T-cell (primary cell): ENCODE measurements around the gene GABRG3. TPM values are rescaled to one million over a fixed set of nuclear protein-coding genes. Genes with fewer than 3 reads are reported as not detected.

Source experiments
- ATAC-seq, 4 experiments: fragments of 200-7000 bp in 3 of 4; fragments of 150-1000 bp in 1 of 4; cut with Tn5 transposase; replicated peaks in 1 of 4; 1 replicate in 3 of 4; 2 replicates in 1 of 4; pipeline ENCODE4 v1.10.0; 2021; ENCODE audit warnings: moderate library complexity in 3 of 4, mild to moderate bottlenecking in 2 of 4, moderate number of reproducible peaks in 1 of 4
- CTCF ChIA-PET, 2 donors: fragments of 300-600 bp; sonication (Branson Sonifier 250); formaldehyde crosslinking; loops; one replicate each; lab custom pipeline; 2022; ENCODE audit warnings: antibody characterized with exemption in 2 of 2; lab: Charles Lee
- POLR2A ChIA-PET, 2 donors: fragments of 300-600 bp; sonication (Branson Sonifier 250); formaldehyde crosslinking; loops; one replicate each; lab custom pipeline; 2022; ENCODE audit warnings: antibody characterized with exemption in 2 of 2; lab: Charles Lee
- DNase-seq, 35 experiments: peaks; one replicate each; pipeline versions ENCODE4 v3.0.0 to v3.0.0-alpha.2; 2013 to 2023
- H3K27ac ChIP-seq: one replicate; pipeline ENCODE4 v1.5.1; 2013; ENCODE audit warnings: low read length
- H3K27me3 ChIP-seq, 2 experiments: replicated peaks in 1 of 2; 1 replicate in 1 of 2; 2 replicates in 1 of 2; pipeline versions ENCODE4 v1.6.1 to v1.7.0; 2013; ENCODE audit warnings: low read length in 1 of 2, mixed read lengths in 1 of 2; ENCODE audit not compliant: control insufficient read depth in 2 of 2, insufficient read depth in 2 of 2; ENCODE audit errors: extremely low read depth in 1 of 2
- H3K36me3 ChIP-seq, 2 donors: 1 replicate in 1 of 2; 2 replicates in 1 of 2; pipeline versions ENCODE4 v1.6.1 to v1.7.0; 2013; ENCODE audit warnings: low read length in 1 of 2; ENCODE audit not compliant: control insufficient read depth in 2 of 2, insufficient read depth in 1 of 2; ENCODE audit errors: extremely low read depth in 1 of 2
- H3K4me1 ChIP-seq, 2 experiments: 1 replicate in 1 of 2; 2 replicates in 1 of 2; pipeline versions ENCODE4 v1.6.1 to v1.7.0; 2013; ENCODE audit warnings: low read length in 2 of 2, mixed read lengths in 1 of 2; ENCODE audit not compliant: insufficient read depth in 2 of 2, control insufficient read depth in 1 of 2; ENCODE audit errors: extremely low read depth in 1 of 2
- H3K4me3 ChIP-seq, 2 donors: 1 replicate in 1 of 2; 2 replicates in 1 of 2; pipeline versions ENCODE4 v1.5.1 to v1.7.0; 2013; ENCODE audit warnings: mild to moderate bottlenecking in 2 of 2, low read length in 1 of 2, moderate library complexity in 1 of 2; ENCODE audit not compliant: control insufficient read depth in 1 of 2; ENCODE audit errors: extremely low read depth in 1 of 2
- H3K9me3 ChIP-seq: 2 replicates; pipeline ENCODE4 v1.7.0; 2013
- H3K27ac Mint-ChIP-seq, 2 donors: one replicate each; pipeline ENCODE4 v1.8.0; 2020 to 2021; ENCODE audit warnings: mild to moderate bottlenecking in 2 of 2, mixed read lengths in 2 of 2
- H3K27me3 Mint-ChIP-seq, 2 donors: one replicate each; pipeline ENCODE4 v1.8.0; 2021 to 2022; ENCODE audit warnings: mixed read lengths in 2 of 2
- H3K36me3 Mint-ChIP-seq: one replicate; pipeline ENCODE4 v1.8.0; 2021; ENCODE audit warnings: mixed read lengths
- H3K4me1 Mint-ChIP-seq, 3 donors: one replicate each; pipeline ENCODE4 v1.8.0; 2020 to 2022; ENCODE audit warnings: mixed read lengths in 3 of 3, mild to moderate bottlenecking in 1 of 3
- H3K4me3 Mint-ChIP-seq, 3 donors: one replicate each; pipeline ENCODE4 v1.8.0; 2020 to 2022; ENCODE audit warnings: mild to moderate bottlenecking in 3 of 3, mixed read lengths in 3 of 3, moderate library complexity in 3 of 3
- H3K9me3 Mint-ChIP-seq, 3 donors: one replicate each; pipeline ENCODE4 v1.8.0; 2020 to 2022; ENCODE audit warnings: mixed read lengths in 3 of 3
- WGBS: methylation state at CpG from one replicate; pipeline ENCODE4 v1.1.5; 2013; ENCODE audit warnings: missing lambda C conversion rate; ENCODE audit not compliant: insufficient coverage; 5-methylcytosine and 5-hydroxymethylcytosine counted together
- total RNA-seq, 35 experiments: library from RNA in 6 of 35; stranded (reverse) in 6 of 35; fragments of 120-200 nt in 1 of 35; gene quantifications; one replicate each; pipeline versions ENCODE4 v1.2.1 to v1.2.4 and lab custom pipeline; 2013 to 2026

Gene GABRG3
- total RNA-seq, 5 donors from 2014 or later (not counting 1 experiment from before 2014, with no cell fraction given): not detected

DNA sequence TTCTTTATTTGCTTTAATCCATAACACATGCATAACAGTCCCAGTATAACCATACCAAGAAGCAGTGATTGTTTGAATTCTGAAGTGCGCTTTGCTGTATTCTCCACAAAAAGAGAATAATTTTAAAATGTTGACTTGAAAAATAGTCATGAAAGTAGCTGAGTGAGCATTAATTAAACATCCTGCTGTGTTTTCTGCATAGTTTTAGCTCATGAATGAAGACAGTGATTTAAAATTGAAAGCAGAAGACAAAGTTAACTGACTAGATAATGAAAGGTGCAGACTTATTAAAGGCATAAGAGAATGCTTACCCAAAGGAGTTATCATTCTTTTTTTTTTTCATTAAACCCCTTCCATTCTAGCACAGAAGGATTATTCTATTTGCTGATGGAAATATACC lies 143.5 kb downstream of the GABRG3 start:
- no peaks in the 10 kb centered on the region for H3K4me1 ChIP-seq
- ChIA-PET CTCF (no interaction called here), POLR2A (no interaction called here)
- H3K36me3 Mint-ChIP-seq: no peaks in the 10 kb centered on the region
- no peak overlapping the region for H3K4me3 ChIP-seq
- ATAC-seq (no peak), DNase-seq (no peak)
- no peak overlapping the region for H3K4me3 Mint-ChIP-seq
- H3K36me3 ChIP-seq: no peaks in the 10 kb centered on the region
- WGBS: no CpG with 5 or more reads among the region's 1 CpG
- H3K27ac Mint-ChIP-seq: no peak overlapping the region
- H3K9me3 ChIP-seq: no peaks in the 10 kb centered on the region
- no peaks in the 10 kb centered on the region for H3K27me3 Mint-ChIP-seq
- no peaks in the 10 kb centered on the region for H3K27me3 ChIP-seq
- no peaks in the 10 kb centered on the region for H3K4me1 Mint-ChIP-seq
- peaks cover 6 to 12% (median 11%) of the 10 kb centered on the region in 3 donors for H3K9me3 Mint-ChIP-seq
- no peak overlapping the region for H3K27ac ChIP-seq

DNA sequence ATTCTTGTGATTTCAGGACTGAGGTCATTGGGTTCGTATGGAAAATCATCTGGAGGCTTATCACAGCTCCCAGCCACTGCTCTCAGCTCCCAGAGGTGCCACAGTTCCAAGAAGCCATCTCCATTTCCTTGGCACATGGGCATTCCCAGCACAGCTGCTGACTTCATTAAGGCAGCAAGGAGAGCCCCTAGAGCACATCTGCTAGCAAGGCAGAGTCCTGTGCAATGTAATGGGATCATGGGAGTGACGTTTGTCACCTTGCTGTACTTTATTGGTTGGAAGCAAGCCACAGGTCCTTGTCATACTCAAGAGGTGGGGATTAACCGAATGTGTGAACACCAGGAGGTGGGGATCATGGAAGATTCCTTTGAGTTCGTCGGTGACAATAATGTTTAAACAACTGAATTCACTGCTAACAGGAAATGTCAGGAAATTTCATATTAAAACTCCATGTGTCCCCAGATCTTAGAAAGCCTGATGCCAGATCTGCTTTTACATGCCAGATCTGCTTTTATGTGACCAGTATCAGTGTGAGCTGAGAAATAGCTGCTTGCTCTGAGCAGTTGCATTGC lies 148.8 kb downstream of the GABRG3 start:
- H3K9me3 ChIP-seq: no peaks in the 10 kb centered on the region
- DNase-seq (no peak), ATAC-seq (no peak)
- H3K4me3 ChIP-seq: no peak overlapping the region
- H3K4me1 ChIP-seq: no peaks in the 10 kb centered on the region
- no peaks in the 10 kb centered on the region for H3K4me1 Mint-ChIP-seq
- H3K27ac ChIP-seq: no peak overlapping the region
- no peak overlapping the region for H3K4me3 Mint-ChIP-seq
- ChIA-PET CTCF (no interaction called here), POLR2A (no interaction called here)
- H3K36me3 Mint-ChIP-seq: no peaks in the 10 kb centered on the region
- no peak overlapping the region for H3K27ac Mint-ChIP-seq
- no peaks in the 10 kb centered on the region for H3K27me3 Mint-ChIP-seq
- no peaks in the 10 kb centered on the region for H3K36me3 ChIP-seq
- peaks cover 11 to 18% (median 14%) of the 10 kb centered on the region in 3 donors for H3K9me3 Mint-ChIP-seq
- 33% methylated on average over 1 of the region's 5 CpGs for WGBS
- no peaks in the 10 kb centered on the region for H3K27me3 ChIP-seq

DNA sequence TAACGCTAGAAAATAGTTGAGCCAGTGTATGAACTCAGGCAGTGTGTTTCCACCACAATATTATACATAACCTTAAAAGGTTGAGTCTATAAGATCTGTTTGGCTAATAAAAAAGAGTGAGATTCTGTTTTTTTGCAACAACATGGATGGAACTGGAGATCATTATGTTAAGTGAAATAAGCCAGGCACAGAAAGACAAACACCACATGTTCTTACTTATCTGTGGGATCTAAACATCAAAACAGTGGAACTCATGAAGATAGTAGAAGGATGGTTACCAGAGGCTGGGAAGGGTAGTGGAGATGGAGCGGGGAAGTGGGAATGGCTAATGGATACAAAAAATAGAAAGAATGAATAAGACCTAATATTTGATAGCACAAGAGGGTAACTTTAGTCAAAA lies 150.7 kb downstream of the GABRG3 start:
- WGBS: no CpG with 5 or more reads among the region's 2 CpGs
- H3K4me1 Mint-ChIP-seq: no peaks in the 10 kb centered on the region
- H3K4me1 ChIP-seq: no peaks in the 10 kb centered on the region
- H3K4me3 ChIP-seq: no peak overlapping the region
- H3K9me3 Mint-ChIP-seq: peaks cover 11 to 30% (median 13%) of the 10 kb centered on the region in 3 donors
- H3K27me3 Mint-ChIP-seq: no peaks in the 10 kb centered on the region
- H3K27ac ChIP-seq: no peak overlapping the region
- DNase-seq (no peak), ATAC-seq (no peak)
- no peaks in the 10 kb centered on the region for H3K36me3 ChIP-seq
- no peak overlapping the region for H3K27ac Mint-ChIP-seq
- H3K9me3 ChIP-seq: no peaks in the 10 kb centered on the region
- H3K27me3 ChIP-seq: no peaks in the 10 kb centered on the region
- ChIA-PET CTCF (no interaction called here), POLR2A (no interaction called here)
- no peak overlapping the region for H3K4me3 Mint-ChIP-seq
- H3K36me3 Mint-ChIP-seq: no peaks in the 10 kb centered on the region

DNA sequence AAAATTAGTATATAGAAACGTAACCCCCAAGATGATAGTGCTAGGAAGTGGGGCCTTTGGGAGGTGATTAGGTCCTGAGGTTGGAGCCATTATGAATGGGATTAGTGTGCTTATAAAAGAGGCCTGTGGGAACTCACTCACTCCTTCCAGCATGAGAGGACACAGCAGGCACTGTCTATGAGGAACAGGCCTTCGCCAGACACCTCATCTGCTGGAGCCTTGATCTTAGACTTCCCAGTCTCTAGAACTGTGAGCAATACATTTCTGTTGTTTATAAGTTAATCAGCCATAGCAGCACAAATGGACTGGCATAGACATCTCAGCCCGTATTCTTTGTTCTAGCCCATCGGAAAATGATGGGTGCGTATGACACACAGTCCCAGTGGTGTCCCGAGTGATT lies 152.3 kb downstream of the GABRG3 start:
- 100% methylated on average over 1 of the region's 6 CpGs for WGBS
- ChIA-PET POLR2A (no interaction called here), CTCF (no interaction called here)
- H3K27ac ChIP-seq: no peak overlapping the region
- Mint-ChIP-seq H3K4me1 (no peaks in the 10 kb centered on the region), H3K36me3 (no peaks in the 10 kb centered on the region), H3K4me3 (no peak overlapping the region), H3K27ac (no peak overlapping the region), H3K9me3 (peaks cover 7 to 33% (median 17%) of the 10 kb centered on the region in 3 donors), H3K27me3 (no peaks in the 10 kb centered on the region)
- DNase-seq (no peak), ATAC-seq (no peak)
- no peaks in the 10 kb centered on the region for H3K36me3 ChIP-seq
- no peaks in the 10 kb centered on the region for H3K4me1 ChIP-seq
- H3K27me3 ChIP-seq: no peaks in the 10 kb centered on the region
- no peaks in the 10 kb centered on the region for H3K9me3 ChIP-seq
- no peak overlapping the region for H3K4me3 ChIP-seq

- 87% methylated on average over 3 of the region's 7 CpGs for WGBS
- no peak for ATAC-seq
- CTCF ChIA-PET: no interaction called here
These were observed 152.8 kb downstream of the GABRG3 start for GRCh38 chr15:27123808-27124207.

DNA sequence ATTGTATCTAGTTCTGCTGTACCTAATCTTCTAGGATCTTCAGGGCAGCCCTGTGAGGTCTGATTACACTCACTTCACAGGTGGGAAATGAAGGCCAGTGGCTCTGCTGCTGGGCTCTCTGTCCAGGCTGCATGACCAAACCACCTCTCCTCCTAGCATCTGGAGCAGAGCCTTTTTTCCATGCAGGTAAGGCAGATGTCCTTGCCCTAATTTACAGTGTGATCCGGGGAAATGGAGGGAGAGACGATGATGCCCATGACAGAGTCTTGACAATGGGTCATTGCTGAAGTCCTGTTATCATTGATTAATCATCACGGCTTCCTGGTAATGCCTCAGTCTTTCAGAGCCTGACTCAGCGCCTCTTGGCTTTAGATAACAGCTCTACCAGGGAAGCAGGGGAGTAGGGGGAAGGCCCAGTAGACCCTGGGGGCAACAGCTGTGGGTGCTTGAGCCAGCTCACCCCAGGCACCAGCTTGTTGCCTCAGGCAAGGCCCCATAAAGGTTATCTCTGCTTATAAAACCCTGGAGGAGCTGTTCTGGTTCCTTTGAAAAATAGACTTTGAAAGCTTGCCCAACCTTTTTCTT lies 153.4 kb downstream of the GABRG3 start:
- ChIA-PET CTCF (no interaction called here), POLR2A (no interaction called here)
- Mint-ChIP-seq H3K27ac (no peak overlapping the region), H3K27me3 (no peaks in the 10 kb centered on the region), H3K36me3 (no peaks in the 10 kb centered on the region), H3K4me1 (no peaks in the 10 kb centered on the region), H3K9me3 (peaks cover 3 to 28% (median 16%) of the 10 kb centered on the region in 3 donors), H3K4me3 (no peak overlapping the region)
- Histone ChIP-seq H3K27me3 (no peaks in the 10 kb centered on the region), H3K4me1 (no peaks in the 10 kb centered on the region), H3K4me3 (no peak overlapping the region), H3K9me3 (no peaks in the 10 kb centered on the region), H3K27ac (no peak overlapping the region), H3K36me3 (no peaks in the 10 kb centered on the region)
- DNase-seq: no peak
- 52% methylated on average over 4 of the region's 4 CpGs for WGBS
- no peak for ATAC-seq

More at GRCh38 chr15:27123808-27124207, 152.8 kb downstream of the GABRG3 start:
- Mint-ChIP-seq H3K36me3 (no peaks in the 10 kb centered on the region), H3K4me1 (no peaks in the 10 kb centered on the region), H3K9me3 (peaks cover 7 to 33% (median 16%) of the 10 kb centered on the region in 3 donors), H3K27me3 (no peaks in the 10 kb centered on the region), H3K27ac (no peak overlapping the region), H3K4me3 (no peak overlapping the region)
- Histone ChIP-seq H3K27ac (no peak overlapping the region), H3K27me3 (no peaks in the 10 kb centered on the region), H3K9me3 (no peaks in the 10 kb centered on the region), H3K4me1 (no peaks in the 10 kb centered on the region), H3K4me3 (no peak overlapping the region), H3K36me3 (no peaks in the 10 kb centered on the region)
- POLR2A ChIA-PET: no interaction called here
- no peak for DNase-seq
